Measurements from ENCODE around the gene IFNLR1.

DNA sequence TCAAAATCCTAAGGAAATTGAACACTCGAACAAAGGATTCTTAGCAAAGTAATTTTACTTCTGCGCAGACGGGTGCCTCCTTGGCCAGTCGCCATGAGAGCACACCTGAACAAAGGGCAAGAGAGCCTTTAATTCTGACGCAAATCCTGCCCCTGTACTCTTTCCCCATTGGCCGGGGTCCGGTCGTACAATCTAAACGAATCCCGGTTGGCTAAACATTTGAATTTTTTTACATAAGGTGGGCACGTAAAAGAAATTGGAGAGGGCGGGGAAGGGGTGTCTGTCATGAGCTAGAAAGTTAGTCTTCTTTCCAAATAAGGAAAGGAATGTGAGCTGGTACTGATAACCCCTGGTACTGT is 35.9 kb downstream of the IFNLR1 start:
- TF ChIP-seq, protein P1, sequence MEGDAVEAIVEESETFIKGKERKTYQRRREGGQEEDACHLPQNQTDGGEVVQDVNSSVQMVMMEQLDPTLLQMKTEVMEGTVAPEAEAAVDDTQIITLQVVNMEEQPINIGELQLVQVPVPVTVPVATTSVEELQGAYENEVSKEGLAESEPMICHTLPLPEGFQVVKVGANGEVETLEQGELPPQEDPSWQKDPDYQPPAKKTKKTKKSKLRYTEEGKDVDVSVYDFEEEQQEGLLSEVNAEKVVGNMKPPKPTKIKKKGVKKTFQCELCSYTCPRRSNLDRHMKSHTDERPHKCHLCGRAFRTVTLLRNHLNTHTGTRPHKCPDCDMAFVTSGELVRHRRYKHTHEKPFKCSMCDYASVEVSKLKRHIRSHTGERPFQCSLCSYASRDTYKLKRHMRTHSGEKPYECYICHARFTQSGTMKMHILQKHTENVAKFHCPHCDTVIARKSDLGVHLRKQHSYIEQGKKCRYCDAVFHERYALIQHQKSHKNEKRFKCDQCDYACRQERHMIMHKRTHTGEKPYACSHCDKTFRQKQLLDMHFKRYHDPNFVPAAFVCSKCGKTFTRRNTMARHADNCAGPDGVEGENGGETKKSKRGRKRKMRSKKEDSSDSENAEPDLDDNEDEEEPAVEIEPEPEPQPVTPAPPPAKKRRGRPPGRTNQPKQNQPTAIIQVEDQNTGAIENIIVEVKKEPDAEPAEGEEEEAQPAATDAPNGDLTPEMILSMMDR (IDR thresholded peaks at IDR 0.05) = no peak
- no peak for TF ChIP-seq POLR2A (IDR thresholded peaks at IDR 0.05)

Data from Peyer's patch (tissue), 4 donors.